ENCODE measurements around the gene OR4F6. TPM values are rescaled to one million over a fixed set of nuclear protein-coding genes. Genes with fewer than 3 reads are reported as not detected.

Gene OR4F6
- total and polyA plus RNA-seq, 4 donors: not detected

DNA sequence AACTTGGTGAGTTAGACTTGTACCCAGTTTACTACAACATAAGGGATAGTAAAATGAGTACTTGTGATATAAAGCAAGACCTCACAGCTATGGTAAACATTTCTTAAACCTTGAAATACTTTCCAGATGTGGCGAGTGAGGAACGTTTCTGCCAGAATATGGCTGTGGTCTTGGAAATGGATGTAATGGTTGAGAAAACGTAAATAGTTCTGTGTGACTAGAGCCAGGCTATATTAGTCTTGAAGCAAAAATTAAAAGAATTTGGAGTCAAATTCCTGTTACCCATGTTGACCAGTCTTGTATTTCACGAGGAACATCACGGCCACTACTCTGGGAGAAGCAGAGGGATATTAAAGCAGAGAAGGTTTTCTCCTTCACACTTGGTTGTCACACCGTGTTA is 23.9 kb downstream of the OR4F6 start:
- H3K27me3 ChIP-seq (ENCODE audit: control insufficient read depth in 4 of 4, insufficient read depth in 4 of 4, low read length in 3 of 4): peaks cover 0 to 11% (median 0%) of the 10 kb centered on the region in 4 donors
- H3K4me1 ChIP-seq (ENCODE audit: control insufficient read depth in 4 of 4, insufficient read depth in 4 of 4, low read length in 3 of 4): no peaks in the 10 kb centered on the region
- WGBS: 70% methylated on average over 6 of the region's 6 CpGs
- no peak overlapping the region for H3K9ac ChIP-seq (ENCODE audit: low read depth in 1 of 2, low read length in 2 of 2)
- no peaks in the 10 kb centered on the region for H3K36me3 ChIP-seq (ENCODE audit: control insufficient read depth in 4 of 4, insufficient read depth in 3 of 4, low read depth in 1 of 4, low read length in 3 of 4)
- no peak overlapping the region for H3K4me3 ChIP-seq (ENCODE audit: low read depth in 1 of 3, low read length in 3 of 3)
- H3K9me3 ChIP-seq (ENCODE audit: control insufficient read depth in 4 of 4, low read length in 3 of 4): peaks cover 0 to 3% (median under 1%) of the 10 kb centered on the region in 4 donors
- H3K27ac ChIP-seq (ENCODE audit: low read depth in 1 of 2, low read length in 2 of 2): no peak overlapping the region
- no peak for TF ChIP-seq YY1 (IDR thresholded peaks at IDR 0.05)
- TF ChIP-seq FOXA2 (IDR thresholded peaks at IDR 0.05): no peak
- TF ChIP-seq, protein P1, sequence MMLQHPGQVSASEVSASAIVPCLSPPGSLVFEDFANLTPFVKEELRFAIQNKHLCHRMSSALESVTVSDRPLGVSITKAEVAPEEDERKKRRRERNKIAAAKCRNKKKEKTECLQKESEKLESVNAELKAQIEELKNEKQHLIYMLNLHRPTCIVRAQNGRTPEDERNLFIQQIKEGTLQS (IDR thresholded peaks at IDR 0.05): no peak
- no peak for TF ChIP-seq RXRA (IDR thresholded peaks at IDR 0.05)
- TF ChIP-seq HNF4A (conservative IDR thresholded peaks at IDR 0.05): no peak
- TF ChIP-seq, protein P2, sequence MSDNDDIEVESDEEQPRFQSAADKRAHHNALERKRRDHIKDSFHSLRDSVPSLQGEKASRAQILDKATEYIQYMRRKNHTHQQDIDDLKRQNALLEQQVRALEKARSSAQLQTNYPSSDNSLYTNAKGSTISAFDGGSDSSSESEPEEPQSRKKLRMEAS (IDR thresholded peaks at IDR 0.05): no peak
- TF ChIP-seq TAF1 (conservative IDR thresholded peaks at IDR 0.05): no peak
- TF ChIP-seq SP1 (IDR thresholded peaks at IDR 0.05): no peak
- TF ChIP-seq GABPA (IDR thresholded peaks at IDR 0.05 in 1 of 2, conservative IDR thresholded peaks at IDR 0.05 in 1 of 2): no peak
- TF ChIP-seq, protein P3, sequence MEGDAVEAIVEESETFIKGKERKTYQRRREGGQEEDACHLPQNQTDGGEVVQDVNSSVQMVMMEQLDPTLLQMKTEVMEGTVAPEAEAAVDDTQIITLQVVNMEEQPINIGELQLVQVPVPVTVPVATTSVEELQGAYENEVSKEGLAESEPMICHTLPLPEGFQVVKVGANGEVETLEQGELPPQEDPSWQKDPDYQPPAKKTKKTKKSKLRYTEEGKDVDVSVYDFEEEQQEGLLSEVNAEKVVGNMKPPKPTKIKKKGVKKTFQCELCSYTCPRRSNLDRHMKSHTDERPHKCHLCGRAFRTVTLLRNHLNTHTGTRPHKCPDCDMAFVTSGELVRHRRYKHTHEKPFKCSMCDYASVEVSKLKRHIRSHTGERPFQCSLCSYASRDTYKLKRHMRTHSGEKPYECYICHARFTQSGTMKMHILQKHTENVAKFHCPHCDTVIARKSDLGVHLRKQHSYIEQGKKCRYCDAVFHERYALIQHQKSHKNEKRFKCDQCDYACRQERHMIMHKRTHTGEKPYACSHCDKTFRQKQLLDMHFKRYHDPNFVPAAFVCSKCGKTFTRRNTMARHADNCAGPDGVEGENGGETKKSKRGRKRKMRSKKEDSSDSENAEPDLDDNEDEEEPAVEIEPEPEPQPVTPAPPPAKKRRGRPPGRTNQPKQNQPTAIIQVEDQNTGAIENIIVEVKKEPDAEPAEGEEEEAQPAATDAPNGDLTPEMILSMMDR (IDR thresholded peaks at IDR 0.05; ENCODE audit: low read depth, low read length, missing input control): no peak
- TF ChIP-seq, protein P4, sequence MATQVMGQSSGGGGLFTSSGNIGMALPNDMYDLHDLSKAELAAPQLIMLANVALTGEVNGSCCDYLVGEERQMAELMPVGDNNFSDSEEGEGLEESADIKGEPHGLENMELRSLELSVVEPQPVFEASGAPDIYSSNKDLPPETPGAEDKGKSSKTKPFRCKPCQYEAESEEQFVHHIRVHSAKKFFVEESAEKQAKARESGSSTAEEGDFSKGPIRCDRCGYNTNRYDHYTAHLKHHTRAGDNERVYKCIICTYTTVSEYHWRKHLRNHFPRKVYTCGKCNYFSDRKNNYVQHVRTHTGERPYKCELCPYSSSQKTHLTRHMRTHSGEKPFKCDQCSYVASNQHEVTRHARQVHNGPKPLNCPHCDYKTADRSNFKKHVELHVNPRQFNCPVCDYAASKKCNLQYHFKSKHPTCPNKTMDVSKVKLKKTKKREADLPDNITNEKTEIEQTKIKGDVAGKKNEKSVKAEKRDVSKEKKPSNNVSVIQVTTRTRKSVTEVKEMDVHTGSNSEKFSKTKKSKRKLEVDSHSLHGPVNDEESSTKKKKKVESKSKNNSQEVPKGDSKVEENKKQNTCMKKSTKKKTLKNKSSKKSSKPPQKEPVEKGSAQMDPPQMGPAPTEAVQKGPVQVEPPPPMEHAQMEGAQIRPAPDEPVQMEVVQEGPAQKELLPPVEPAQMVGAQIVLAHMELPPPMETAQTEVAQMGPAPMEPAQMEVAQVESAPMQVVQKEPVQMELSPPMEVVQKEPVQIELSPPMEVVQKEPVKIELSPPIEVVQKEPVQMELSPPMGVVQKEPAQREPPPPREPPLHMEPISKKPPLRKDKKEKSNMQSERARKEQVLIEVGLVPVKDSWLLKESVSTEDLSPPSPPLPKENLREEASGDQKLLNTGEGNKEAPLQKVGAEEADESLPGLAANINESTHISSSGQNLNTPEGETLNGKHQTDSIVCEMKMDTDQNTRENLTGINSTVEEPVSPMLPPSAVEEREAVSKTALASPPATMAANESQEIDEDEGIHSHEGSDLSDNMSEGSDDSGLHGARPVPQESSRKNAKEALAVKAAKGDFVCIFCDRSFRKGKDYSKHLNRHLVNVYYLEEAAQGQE (IDR thresholded peaks at IDR 0.05): no peak
- TF ChIP-seq HNF4G (IDR thresholded peaks at IDR 0.05): no peak
- no peak for TF ChIP-seq NR2F2 (IDR thresholded peaks at IDR 0.05)
- TF ChIP-seq JUND (IDR thresholded peaks at IDR 0.05): no peak
- TF ChIP-seq, protein P5, sequence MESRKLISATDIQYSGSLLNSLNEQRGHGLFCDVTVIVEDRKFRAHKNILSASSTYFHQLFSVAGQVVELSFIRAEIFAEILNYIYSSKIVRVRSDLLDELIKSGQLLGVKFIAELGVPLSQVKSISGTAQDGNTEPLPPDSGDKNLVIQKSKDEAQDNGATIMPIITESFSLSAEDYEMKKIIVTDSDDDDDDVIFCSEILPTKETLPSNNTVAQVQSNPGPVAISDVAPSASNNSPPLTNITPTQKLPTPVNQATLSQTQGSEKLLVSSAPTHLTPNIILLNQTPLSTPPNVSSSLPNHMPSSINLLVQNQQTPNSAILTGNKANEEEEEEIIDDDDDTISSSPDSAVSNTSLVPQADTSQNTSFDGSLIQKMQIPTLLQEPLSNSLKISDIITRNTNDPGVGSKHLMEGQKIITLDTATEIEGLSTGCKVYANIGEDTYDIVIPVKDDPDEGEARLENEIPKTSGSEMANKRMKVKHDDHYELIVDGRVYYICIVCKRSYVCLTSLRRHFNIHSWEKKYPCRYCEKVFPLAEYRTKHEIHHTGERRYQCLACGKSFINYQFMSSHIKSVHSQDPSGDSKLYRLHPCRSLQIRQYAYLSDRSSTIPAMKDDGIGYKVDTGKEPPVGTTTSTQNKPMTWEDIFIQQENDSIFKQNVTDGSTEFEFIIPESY (IDR thresholded peaks at IDR 0.05): no peak
- no peak for DNase-seq (ENCODE audit: low spot score)

DNA sequence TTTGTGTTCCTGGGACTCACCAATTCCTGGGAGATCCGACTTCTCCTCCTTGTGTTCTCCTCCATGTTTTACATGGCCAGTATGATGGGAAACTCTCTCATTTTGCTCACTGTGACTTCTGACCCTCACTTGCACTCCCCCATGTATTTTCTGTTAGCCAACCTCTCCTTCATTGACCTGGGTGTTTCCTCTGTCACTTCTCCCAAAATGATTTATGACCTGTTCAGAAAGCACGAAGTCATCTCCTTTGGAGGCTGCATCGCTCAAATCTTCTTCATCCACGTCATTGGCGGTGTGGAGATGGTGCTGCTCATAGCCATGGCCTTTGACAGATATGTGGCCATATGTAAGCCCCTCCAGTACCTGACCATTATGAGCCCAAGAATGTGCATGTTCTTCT is 25.5 kb downstream of the OR4F6 start:
- WGBS: 70% methylated on average over 5 of the region's 5 CpGs
- Histone ChIP-seq H3K9ac (ENCODE audit: low read depth in 1 of 2, low read length in 2 of 2) (no peak overlapping the region), H3K27ac (ENCODE audit: low read depth in 1 of 2, low read length in 2 of 2) (no peak overlapping the region), H3K4me1 (ENCODE audit: control insufficient read depth in 4 of 4, insufficient read depth in 4 of 4, low read length in 3 of 4) (no peaks in the 10 kb centered on the region), H3K27me3 (ENCODE audit: control insufficient read depth in 4 of 4, insufficient read depth in 4 of 4, low read length in 3 of 4) (peaks cover 0 to 11% (median 0%) of the 10 kb centered on the region in 4 donors), H3K9me3 (ENCODE audit: control insufficient read depth in 4 of 4, low read length in 3 of 4) (peaks cover 0 to 3% (median 1%) of the 10 kb centered on the region in 4 donors), H3K4me3 (ENCODE audit: low read depth in 1 of 3, low read length in 3 of 3) (no peak overlapping the region), H3K36me3 (ENCODE audit: control insufficient read depth in 4 of 4, insufficient read depth in 3 of 4, low read depth in 1 of 4, low read length in 3 of 4) (no peaks in the 10 kb centered on the region)
- no peak for DNase-seq (ENCODE audit: low spot score)
- TF ChIP-seq TAF1 (conservative IDR thresholded peaks at IDR 0.05) (no peak), GABPA (IDR thresholded peaks at IDR 0.05 in 1 of 2, conservative IDR thresholded peaks at IDR 0.05 in 1 of 2) (no peak), RAD21 (IDR thresholded peaks at IDR 0.05) (no peak), FOXA2 (IDR thresholded peaks at IDR 0.05) (no peak), SP1 (IDR thresholded peaks at IDR 0.05) (no peak), EGR1 (IDR thresholded peaks at IDR 0.05; ENCODE audit: low read depth in 2 of 2) (no peak), HNF4G (IDR thresholded peaks at IDR 0.05) (no peak)
- TF ChIP-seq, protein P5 (IDR thresholded peaks at IDR 0.05): no peak
- TF ChIP-seq, protein P4 (IDR thresholded peaks at IDR 0.05): no peak
- TF ChIP-seq, protein P2 (IDR thresholded peaks at IDR 0.05): no peak
- TF ChIP-seq, protein P1 (IDR thresholded peaks at IDR 0.05): no peak

Data from liver (tissue), 9 donors.